Stomach (tissue), 4 donors: Measurements from ENCODE around the gene TADA2A.

Source experiments
- CTCF ChIP-seq, 7 experiments: fragments of 450-650 bp in 4 of 7; fragments of 200-600 bp in 3 of 7; sonication (generic) in 3 of 7; IDR thresholded peaks; one replicate each; pipeline ENCODE4 v1.5.1; 2016 to 2019; ENCODE audit warnings: antibody characterized with exemption in 7 of 7, control low read depth in 2 of 7, mild to moderate bottlenecking in 1 of 7
- POLR2A ChIP-seq, 4 donors: fragments of 450-650 bp; IDR thresholded peaks; one replicate each; pipeline ENCODE4 v1.6.1; 2016; ENCODE audit warnings: antibody characterized with exemption in 4 of 4, control low read depth in 2 of 4, mild to moderate bottlenecking in 1 of 4, moderate library complexity in 1 of 4

- TF ChIP-seq POLR2A (IDR thresholded peaks at IDR 0.05) (no peak), CTCF (IDR thresholded peaks at IDR 0.05) (no peak)
These were observed 95.6 kb downstream of the TADA2A start for GRCh38 chr17:37502009-37502936.
